HG03432 (cell line): ENCODE data around the gene AJAP1.

Experiments used
- ATAC-seq: cut with Tn5 transposase; IDR thresholded peaks from one replicate; pipeline ENCODE4 v1.9.1; 2021; ENCODE audit warnings: mild to moderate bottlenecking, moderate library complexity; ENCODE audit not compliant: unreplicated experiment

The AJAP1 gene

DNA sequence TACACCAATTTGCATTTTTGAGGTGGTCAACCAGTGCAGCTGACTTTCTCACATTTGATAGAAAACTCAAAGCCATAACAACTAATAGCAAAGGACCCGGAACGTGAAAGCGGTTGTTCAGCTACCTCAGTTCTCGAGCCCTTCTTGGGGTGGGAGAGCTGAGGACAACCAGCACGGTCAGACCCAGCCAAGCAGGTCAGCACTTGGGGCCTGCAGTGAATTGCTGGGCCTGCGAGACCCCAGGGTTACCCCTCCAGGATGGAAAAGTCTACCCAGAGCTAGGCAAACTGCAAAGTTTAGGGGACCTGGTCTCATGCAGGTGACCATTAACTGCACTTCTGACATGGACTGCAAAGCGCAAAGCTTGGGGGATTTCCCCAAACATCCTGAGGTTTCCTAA is 23.8 kb upstream of the AJAP1 start:
- no peak for ATAC-seq

DNA sequence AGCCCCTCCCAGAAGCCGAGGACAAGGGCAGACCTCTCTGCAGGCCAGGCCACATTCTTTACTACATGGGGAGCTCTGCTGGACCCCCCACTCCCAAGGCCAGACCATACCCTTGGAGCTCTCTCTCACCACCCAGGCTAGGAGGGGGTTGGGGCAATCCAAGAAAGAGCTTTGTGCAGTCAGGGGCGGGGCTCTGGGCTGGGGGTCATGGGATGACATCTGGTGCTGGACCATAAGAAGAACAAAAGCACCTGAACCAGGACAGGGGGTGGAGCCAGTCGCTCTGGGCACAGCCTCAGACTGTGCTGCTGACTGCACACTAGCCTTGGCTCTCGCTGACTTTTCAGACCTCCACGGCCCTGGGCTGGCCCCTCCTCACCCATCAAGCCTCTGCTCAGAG is 23.1 kb upstream of the AJAP1 start:
- no peak for ATAC-seq

DNA sequence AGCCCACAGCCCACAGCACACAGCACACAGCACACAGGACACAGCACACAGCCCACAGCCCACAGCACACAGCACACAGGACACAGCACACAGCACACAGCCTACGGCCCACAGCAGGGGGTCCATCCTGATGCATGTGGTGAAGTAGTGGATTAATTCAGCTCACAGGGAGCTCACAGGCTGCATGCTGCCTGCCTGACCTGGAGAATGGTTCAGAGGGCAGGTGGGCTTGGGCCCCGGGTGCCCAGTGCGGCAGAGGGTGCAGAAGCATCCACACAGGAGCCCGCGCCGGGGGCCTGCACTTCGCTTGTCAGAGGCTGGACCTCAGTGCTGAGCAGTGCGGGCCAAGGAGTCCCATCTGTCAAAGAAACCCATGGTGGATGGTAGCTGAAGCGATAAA is 21.1 kb upstream of the AJAP1 start:
- no peak for ATAC-seq

DNA sequence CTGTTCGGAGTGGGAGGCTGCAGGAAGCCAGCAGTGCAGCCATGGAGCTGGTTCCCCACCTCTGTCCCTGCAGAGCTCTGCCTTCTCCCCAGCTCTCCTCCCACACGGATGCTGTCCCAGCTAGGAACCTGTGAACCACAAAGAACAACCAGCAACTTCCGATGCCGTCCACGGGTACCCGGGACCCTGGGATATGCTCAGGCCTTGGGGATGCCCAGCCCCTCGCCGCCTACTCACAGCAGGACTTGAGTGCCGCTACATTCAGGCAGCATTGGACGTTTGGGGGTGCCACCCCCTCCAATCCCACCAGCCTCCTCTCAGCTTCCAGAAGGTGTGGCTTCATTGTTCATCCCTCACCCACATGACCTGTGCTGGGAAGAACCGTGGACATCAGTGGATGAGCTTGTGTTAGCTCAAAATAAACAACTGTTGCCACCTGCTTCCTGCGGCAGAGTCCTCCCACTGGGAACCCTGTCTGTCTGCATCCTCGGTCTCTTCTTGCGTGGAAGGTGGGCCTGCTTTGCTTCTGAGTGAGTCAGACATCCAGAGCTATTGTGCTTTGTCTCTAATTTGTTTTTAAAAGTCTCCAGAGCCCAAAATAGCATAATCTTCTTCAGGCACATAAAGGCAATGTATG is 20.1 kb upstream of the AJAP1 start:
- ATAC-seq: no peak

DNA sequence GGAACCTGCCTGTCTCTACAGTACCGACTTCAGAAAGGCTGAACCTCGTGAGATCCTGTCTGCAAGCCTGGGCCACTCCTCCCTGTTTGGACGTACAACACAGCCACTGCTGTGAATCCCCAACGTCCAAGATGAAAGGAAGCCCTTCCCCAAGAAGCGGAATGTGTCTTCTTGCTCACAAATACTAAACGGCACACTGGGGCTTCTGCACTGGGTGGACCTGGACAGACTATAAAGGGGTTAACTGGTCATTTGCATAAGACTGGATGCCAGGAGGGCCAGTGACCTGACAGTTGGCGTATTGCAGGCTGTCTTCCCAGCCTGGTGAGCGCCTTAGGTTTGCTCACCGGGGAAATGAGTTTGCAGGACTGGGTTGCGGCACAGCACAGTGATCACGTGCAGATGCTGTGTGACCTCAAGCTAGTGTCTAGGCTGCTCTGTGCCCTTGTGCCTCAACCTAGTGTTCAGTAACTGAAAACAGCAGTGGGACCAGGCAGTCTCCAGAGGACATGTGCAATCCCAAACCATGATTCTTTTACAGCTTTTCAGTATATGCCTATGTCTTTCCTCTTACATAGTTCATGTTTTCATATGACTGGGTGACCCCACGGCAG is 19.5 kb upstream of the AJAP1 start:
- no peak for ATAC-seq

DNA sequence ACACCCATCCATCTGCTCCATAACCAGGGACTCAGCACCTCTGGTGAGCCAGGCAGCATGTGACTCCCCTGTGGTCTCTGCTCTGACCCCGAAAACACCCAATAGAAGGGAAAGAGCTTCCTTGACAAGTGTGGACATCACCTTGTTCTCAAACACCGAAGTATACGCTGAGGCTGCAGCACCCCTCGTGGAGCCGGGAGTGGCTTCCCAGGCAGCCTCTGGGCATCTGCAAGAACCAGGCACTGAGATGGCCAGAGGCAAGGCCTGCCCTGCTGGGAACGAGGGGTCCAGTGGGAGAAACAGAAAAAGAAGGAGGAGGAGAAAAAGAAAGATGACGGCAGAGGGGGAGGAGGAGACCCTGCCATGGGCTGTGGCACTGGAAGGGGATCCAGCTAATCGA is 18.2 kb upstream of the AJAP1 start:
- ATAC-seq: no peak

DNA sequence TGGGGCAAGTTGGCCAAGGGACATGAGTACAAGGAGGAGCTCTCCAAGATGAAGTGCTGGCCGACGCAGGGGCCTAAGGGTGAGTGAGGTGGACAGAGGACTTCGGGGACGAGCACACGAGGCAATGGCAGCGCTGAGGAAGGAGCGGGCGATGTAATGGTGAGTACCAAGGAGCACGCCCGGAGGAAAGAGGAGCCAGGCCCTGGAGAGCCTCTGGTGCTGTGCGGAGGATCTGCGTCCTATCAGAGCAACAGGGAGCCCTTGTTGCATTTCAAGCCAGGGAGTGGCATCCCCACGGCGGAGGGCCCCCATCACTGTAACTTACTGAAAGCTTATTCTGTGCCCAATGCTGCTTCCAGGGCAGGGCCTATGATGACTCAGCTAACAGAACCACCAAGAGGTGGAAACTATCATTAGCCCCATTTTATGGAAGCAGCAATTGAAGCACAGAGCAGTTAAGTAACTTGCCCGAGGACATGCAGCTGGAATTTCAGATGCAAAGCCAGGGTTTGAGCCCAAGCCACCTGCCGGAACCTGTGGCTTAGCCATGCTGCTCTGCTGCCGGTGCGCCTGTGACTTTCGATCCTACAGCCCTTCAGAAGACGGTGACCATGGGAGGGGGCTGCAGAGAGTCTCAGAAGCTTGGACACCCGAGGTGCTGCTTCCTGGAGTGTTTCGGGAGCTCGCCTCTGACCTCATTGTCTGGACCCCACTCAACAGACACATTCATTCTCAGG is 17.6 kb upstream of the AJAP1 start:
- no peak for ATAC-seq

DNA sequence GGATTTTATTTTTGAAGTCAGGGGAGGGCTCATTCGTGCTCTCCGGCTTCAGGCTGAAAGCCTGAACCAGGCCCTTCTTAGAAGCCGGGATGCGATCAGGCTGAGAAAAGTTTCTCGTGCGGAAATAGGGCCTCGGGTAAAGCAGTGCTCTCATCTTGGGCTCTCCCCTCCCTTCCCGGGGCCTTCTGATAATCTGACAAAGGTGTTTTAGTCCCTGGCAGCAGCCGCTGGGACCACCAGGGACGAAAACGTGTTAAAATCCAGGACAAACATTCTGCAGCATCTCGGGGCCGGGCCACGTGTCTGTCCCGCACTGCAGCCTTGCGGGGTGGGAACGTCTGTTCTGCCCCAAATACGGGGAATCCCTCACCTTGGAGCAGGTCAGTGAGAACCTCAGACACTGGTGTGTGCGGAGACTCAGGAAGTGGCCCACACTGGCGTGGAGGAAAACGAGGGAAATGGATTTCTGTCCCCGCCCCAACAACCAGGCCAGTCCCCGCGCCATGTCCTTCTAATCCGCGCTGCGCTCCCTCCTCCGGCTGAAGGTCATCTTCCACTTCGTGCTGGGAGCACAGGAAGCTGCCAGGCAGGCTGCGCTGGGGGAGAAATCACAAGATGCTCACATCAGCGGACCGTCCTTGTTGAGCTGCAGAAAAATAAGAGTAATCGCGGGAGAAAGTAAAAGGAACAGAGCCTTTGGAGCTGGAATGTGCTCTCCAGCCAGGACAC is 16.6 kb upstream of the AJAP1 start:
- ATAC-seq: no peak

DNA sequence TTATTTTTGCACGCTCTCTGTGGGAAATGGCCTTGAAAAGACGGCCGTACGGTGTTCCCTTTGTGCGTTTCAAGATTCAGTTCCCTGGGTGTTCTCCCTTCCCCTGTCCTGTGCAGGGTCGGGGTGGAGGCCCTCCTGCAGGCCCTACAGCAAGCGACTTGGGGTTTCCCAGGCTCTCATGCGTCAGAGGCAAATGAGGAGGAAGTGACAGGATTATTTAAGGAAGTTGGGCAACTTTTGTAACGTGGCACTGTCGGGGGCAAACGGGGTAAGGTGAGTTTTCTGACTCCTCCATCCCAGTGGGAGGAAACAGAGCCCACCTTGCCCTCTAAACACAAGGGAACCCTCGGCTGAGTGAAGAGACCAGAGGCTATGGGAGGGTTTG is 16.1 kb upstream of the AJAP1 start:
- ATAC-seq: no peak

DNA sequence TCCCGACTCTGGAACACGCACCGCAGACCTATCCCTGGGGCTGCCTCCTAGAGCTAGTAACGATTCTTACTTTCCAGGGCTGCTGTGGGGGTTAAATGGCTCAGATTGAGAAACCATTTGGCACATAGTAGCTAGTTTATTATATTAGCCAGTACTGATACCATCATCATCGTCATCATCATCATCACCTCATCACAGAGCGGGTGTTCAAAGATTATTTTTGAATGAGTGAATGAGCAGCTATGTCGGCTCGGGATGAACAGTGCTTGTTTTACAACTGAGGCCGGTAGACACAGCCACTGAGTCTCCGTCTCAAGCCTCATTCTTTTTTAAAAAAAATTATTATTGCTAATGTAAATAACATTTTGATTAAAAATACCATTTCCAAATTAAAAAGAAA is 13.5 kb upstream of the AJAP1 start:
- ATAC-seq: no peak

DNA sequence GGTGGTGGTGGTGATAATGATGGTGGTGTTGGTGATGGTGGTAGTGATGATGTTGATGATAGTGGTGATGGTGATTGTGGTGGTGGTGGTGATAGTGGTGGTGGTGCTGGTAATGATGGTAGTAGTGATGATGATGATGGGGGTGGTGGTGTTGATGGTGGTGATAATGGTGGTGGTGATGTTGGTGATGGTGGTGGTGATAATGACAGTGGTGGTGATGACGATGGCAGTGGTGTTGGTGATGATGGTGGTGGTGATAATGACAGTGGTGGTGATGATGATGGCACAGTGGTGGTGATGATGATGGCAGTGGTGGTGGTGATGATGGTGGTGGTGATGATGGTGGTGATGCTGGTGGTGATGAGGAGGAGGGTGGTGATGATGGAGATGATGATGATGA is 7.0 kb upstream of the AJAP1 start:
- ATAC-seq: no peak

DNA sequence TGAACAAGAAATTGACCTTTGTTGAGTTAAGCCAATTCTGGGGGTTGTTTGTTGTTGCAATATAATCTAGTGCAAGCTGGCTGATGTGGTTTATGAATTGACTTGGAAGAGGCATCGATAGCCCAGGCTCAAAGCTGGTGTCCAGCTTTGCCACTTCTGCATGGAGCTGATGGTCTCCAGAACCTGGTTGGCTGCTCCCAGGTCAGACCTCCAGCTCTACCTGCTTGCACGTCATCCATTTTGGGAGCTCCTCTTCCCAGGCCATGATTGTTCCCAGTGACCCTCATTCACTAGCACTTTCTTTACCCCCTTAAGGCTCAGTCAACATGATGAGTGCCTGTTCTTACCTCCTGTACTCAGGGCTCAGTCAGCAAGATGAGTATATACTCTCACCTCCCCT is 5.8 kb upstream of the AJAP1 start:
- ATAC-seq: no peak

DNA sequence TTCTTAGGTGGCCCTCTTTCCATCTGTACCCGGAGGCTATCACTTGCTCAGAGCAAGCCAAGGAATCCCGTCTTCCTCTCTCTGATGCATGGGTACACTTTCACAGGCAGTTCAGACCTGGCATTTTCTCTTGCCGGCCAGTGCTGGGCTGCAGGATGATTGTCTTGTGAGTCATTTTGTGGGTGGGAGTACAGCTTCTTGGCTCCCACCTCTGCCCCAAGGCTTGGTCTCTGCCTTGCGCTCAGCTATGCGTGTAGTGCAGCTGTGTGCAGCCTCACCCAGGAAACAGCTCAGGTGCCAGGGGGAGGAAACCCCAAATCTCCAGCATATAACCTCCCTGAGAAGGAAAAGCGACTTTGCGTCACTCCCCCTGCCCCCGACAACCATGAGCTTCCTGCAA is 3.9 kb upstream of the AJAP1 start:
- ATAC-seq: no peak

DNA sequence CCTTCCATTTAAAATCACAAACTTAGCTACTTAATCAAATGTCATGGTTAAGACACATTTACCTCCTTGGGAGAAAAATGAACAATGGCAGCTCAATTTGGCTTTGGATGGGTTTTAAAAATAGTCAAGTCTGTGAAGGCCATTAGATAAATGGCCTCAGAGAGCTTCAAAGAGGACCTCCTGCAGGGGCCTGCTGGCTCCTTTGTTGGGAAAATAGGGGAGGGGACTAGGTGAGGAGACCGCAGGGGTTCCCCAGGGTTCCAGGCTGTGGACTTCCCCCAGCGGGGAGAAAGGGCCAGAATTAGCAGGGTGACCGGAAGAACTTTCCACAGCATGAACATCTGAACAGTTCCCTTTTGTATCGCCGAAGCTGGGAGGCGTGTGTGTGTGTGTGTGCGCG is 3.4 kb upstream of the AJAP1 start:
- ATAC-seq: no peak

DNA sequence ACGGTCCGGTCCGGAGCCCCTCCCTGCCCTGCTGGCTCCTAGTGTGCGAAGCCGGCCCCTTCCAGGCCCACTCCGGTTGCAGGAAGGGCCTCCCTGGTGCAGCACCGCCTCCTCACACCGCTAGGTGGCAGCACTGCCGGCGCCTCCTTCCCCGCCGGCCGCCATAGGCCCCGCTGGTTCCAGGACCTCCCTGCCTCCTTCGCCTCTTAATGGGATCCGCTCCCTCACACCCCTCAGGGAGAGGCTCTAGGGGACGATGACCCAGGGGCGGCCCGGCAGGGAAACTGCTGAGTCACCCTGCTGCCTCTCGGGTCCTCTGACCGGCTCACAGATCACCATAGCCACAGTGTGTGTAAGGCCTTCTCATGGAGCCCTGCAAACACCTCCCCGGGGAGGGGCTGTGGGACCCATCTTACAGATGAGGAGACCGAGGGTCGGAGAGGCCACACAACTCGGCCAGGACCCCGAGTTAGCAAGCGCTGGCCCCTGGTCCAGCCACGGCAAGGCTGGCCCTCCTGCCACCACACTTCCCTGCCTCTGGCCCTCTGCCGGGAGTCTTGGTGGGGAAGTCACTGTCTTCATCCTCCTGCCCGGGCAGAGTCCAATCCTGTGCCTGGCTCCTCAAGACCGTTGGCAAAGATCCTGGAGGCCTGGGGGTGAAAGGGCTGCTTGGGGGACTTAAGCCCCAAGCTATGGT is 1.6 kb upstream of the AJAP1 start:
- peak; percentile 50 for ATAC-seq

DNA sequence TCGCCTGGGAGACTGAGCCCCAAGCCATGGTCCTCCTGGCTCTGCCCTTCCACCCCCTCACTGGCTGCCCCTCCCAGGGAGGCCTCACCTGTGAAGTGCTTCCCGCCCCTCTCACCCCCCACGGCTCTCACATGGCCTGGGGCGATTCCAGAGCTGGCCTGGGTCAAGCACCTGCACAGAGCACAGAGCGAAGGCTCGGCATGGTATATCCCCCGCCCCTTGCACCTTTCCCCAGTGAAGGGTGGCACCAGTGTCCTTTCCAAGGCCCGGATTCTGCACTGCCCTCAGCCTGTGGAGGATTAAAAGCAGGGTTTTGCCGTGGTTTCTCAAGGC is 1.1 kb upstream of the AJAP1 start:
- ATAC-seq: no peak

DNA sequence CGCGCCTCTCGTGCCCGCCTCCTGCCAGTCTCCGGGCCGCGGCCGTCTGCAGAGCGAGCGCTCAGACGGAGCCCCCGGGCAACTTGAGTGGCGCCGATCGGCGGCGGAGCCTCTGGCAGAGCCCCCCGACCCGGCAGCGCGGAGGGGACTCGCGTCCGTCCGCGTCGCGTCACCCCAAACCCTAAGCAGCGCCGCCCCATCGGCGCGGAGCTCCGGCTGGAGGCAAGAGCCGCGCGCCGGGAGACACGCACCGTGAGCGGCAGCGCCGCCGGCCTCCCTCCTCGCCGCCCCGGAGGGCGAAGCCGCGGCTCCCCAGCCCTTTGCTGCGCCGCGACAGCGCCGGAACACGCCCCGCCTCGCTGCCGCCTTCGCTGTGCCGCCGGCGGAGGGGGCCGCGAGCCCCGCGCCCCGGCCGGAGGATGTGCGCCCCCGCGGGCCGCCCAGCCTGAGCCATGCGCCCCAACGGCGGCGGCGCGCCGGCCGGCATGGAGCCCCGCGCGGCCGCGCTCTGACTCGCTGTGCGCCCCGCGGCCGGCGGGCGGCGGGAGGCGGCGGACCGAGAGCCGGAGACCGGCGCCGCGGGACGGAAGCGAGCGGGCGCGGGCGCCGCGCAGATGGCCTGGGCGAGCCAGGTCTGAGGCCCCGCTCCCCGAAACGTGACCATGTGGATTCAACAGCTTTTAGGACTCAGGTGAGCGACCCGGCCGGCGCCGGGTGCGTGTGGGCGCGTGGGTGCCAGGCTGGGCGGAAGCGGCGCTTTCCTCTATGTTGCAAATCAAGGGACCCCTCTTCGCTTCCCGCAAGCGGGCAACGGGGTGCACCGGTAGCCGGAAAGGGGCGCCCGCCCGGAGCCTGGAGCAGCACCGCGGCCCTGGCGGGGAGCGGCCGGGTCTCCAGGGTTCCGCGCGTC is 610 bp downstream of the AJAP1 start:
- ATAC-seq: no peak

DNA sequence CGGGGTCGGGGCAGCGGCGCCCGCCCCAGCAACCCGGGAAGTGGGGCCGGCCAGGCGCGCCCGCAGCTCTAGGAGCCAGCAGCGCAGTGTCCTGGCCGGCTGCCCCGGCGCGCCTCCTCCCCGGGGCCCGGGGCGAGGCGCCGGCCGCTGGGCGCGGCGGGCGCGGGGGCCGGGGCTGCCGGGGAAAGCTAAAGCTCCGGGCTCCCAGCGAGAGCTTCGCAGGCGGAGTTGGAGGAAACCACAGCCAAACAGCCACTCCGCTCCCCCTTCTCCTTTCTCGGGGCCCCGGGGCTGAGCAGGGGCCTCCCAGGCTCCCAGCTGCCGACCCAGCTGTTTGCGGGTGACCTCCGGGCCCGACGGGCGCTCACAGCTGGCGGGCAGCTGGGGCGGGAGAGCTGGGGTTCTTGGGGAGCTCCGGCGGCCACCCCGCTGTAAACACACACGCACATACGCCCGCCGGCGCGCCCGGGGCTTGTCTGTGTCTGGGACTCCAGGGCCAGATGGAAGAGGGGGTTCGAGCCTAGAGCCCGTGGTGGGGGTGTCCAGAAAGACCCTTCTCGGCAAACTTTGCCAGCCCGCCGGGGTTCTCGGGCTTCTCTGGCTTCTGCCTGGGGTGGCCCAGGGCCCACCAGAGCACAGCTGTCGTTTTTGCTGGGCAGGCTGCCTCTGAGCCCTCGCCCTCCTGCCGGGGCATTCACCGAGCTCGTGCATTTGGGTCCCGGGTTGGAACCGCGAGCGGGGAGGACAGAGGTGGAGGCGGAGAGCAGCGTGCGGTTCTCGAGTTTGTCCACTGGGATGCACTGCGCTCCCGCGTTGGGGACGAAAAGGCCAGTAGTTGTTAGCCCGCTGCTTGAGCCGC is 1.5 kb downstream of the AJAP1 start:
- no peak for ATAC-seq

DNA sequence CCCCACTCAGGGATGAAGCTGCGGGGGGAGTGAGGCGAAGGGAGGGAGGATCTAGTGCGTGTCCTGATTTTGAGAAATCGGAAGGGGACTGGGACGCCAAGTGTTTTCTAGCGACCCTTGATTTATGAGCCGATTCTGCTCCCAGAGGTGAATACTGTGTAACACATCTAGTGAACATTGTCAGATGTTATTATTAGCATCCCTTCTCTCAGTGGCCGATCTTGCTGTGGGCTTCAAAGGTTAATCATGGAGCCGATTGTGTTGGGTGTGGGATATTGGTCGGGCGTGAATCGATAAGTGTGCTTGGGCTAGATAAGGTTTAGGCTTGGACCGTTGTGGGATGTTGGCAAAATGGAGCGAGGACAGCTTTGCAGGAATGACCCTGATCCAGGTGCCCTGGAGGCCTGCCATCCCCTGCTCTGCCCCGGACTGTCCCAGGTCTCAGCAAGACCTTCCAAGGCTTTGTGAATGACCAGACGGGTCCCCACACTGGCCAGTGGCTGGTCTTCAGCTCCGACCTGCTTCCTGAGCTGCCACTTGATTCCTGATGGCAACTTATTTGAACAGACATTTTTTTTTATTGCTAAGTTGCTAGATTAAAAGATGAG is 2.2 kb downstream of the AJAP1 start:
- ATAC-seq: no peak
